ENCODE measurements around the gene ANXA5.

The ANXA5 gene

GRCh38 chr4:121686255-121686654, 10.5 kb downstream of the ANXA5 start:
- TF ChIP-seq MAX (IDR thresholded peaks at IDR 0.05) (no peak), RAD21 (IDR thresholded peaks at IDR 0.05; ENCODE audit: low read depth) (no peak), TCF12 (IDR thresholded peaks at IDR 0.05; ENCODE audit: low read depth) (no peak), EP300 (IDR thresholded peaks at IDR 0.05; ENCODE audit: borderline replicate concordance) (no peak), REST (IDR thresholded peaks at IDR 0.05; ENCODE audit: low read depth) (no peak), YY1 (IDR thresholded peaks at IDR 0.05; ENCODE audit: low read depth) (no peak), TEAD4 (IDR thresholded peaks at IDR 0.05) (no peak), CEBPB (IDR thresholded peaks at IDR 0.05) (no peak), CREB1 (IDR thresholded peaks at IDR 0.05; ENCODE audit: low read depth) (no peak), EGR1 (IDR thresholded peaks at IDR 0.05) (no peak), TAF1 (IDR thresholded peaks at IDR 0.05; ENCODE audit: low read depth) (no peak), USF1 (IDR thresholded peaks at IDR 0.05) (no peak), NFIC (IDR thresholded peaks at IDR 0.05) (no peak), ZBTB7A (IDR thresholded peaks at IDR 0.05; ENCODE audit: low read depth) (no peak), FOXM1 (IDR thresholded peaks at IDR 0.05; ENCODE audit: borderline replicate concordance, low read depth) (no peak)

GRCh38 chr4:121685257-121685656, 11.5 kb downstream of the ANXA5 start:
- TF ChIP-seq CEBPB (IDR thresholded peaks at IDR 0.05): no peak
- no peak for TF ChIP-seq ZBTB7A (IDR thresholded peaks at IDR 0.05; ENCODE audit: low read depth)
- TF ChIP-seq TCF12 (IDR thresholded peaks at IDR 0.05; ENCODE audit: low read depth): no peak
- TF ChIP-seq EP300 (IDR thresholded peaks at IDR 0.05; ENCODE audit: borderline replicate concordance): no peak
- TF ChIP-seq CREB1 (IDR thresholded peaks at IDR 0.05; ENCODE audit: low read depth): no peak
- TF ChIP-seq TAF1 (IDR thresholded peaks at IDR 0.05; ENCODE audit: low read depth): no peak

- no peak for TF ChIP-seq USF1 (IDR thresholded peaks at IDR 0.05)
- no peak for TF ChIP-seq FOXM1 (IDR thresholded peaks at IDR 0.05; ENCODE audit: borderline replicate concordance, low read depth)
- no peak for TF ChIP-seq NFIC (IDR thresholded peaks at IDR 0.05)
- TF ChIP-seq YY1 (IDR thresholded peaks at IDR 0.05; ENCODE audit: low read depth): no peak
- TF ChIP-seq EP300 (IDR thresholded peaks at IDR 0.05; ENCODE audit: borderline replicate concordance): no peak
- no peak for TF ChIP-seq RAD21 (IDR thresholded peaks at IDR 0.05; ENCODE audit: low read depth)
- no peak for TF ChIP-seq TAF1 (IDR thresholded peaks at IDR 0.05; ENCODE audit: low read depth)
- no peak for TF ChIP-seq EGR1 (IDR thresholded peaks at IDR 0.05)
- no peak for TF ChIP-seq CEBPB (IDR thresholded peaks at IDR 0.05)
- no peak for TF ChIP-seq REST (IDR thresholded peaks at IDR 0.05; ENCODE audit: low read depth)
- TF ChIP-seq CREB1 (IDR thresholded peaks at IDR 0.05; ENCODE audit: low read depth): no peak
- no peak for TF ChIP-seq MAX (IDR thresholded peaks at IDR 0.05)
- no peak for TF ChIP-seq ZBTB7A (IDR thresholded peaks at IDR 0.05; ENCODE audit: low read depth)
- TF ChIP-seq TEAD4 (IDR thresholded peaks at IDR 0.05): no peak
These were observed 12.2 kb downstream of the ANXA5 start for GRCh38 chr4:121684561-121684960.

- TF ChIP-seq REST (IDR thresholded peaks at IDR 0.05; ENCODE audit: low read depth): no peak
- TF ChIP-seq RAD21 (IDR thresholded peaks at IDR 0.05; ENCODE audit: low read depth): no peak
- TF ChIP-seq MAX (IDR thresholded peaks at IDR 0.05): no peak
- no peak for TF ChIP-seq FOXM1 (IDR thresholded peaks at IDR 0.05; ENCODE audit: borderline replicate concordance, low read depth)
- no peak for TF ChIP-seq ZBTB7A (IDR thresholded peaks at IDR 0.05; ENCODE audit: low read depth)
- no peak for TF ChIP-seq EP300 (IDR thresholded peaks at IDR 0.05; ENCODE audit: borderline replicate concordance)
- no peak for TF ChIP-seq EGR1 (IDR thresholded peaks at IDR 0.05)
- TF ChIP-seq TCF12 (IDR thresholded peaks at IDR 0.05; ENCODE audit: low read depth): no peak
These were observed 12.8 kb downstream of the ANXA5 start for GRCh38 chr4:121684016-121684415.

All from Ishikawa (cell line).